ENCODE data around the gene CPSF3.

Gene CPSF3

DNA sequence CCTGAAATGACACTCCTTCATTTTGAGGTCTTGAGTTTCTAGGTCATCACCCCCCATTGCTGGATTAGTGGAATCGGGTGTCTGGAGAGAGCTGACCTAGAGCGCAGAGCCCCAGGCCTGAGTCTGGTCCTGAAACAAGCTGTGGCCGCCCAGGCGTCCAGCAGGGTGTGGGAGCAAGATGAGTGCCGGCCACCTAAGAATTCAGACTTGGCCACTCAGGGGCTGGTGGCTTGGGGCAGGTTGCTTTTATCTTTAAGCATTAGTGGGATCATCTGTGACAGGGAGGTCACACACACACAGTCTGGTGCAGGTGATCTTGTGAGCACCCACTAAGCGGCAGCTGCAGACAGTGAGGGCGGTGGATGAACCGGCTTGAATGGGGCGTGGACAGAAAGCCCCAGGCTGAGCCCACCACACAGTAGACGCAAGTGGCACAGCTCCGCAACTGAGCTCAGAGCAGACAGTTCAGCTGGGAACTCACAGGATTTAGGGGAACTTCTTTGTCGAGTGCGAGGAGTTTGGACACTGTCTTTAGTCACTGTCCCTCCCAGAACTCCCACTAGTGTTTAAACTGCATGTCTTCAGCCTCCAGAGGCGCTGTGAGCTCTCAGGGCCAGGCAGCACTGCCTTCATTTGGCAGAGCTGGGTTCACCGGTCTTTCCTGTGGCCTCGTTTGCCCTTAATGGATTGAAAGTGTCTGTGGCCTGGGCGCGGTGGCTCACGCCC, 21.6 kb upstream of the CPSF3 start:
- CTCF ChIA-PET = interaction anchor here (0.5 kb wide), 1 partner anchor 267 kb away, joined by 3 read pairs; no protein-coding TSS in a partner anchor
- DNase-seq (ENCODE audit: extremely low spot score) = peak; percentile 7
- TF ChIP-seq, protein P1, sequence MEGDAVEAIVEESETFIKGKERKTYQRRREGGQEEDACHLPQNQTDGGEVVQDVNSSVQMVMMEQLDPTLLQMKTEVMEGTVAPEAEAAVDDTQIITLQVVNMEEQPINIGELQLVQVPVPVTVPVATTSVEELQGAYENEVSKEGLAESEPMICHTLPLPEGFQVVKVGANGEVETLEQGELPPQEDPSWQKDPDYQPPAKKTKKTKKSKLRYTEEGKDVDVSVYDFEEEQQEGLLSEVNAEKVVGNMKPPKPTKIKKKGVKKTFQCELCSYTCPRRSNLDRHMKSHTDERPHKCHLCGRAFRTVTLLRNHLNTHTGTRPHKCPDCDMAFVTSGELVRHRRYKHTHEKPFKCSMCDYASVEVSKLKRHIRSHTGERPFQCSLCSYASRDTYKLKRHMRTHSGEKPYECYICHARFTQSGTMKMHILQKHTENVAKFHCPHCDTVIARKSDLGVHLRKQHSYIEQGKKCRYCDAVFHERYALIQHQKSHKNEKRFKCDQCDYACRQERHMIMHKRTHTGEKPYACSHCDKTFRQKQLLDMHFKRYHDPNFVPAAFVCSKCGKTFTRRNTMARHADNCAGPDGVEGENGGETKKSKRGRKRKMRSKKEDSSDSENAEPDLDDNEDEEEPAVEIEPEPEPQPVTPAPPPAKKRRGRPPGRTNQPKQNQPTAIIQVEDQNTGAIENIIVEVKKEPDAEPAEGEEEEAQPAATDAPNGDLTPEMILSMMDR (IDR thresholded peaks at IDR 0.05; ENCODE audit: control extremely low read depth, extremely low read depth, low read depth, missing control alignments) = no peak
- POLR2A ChIA-PET = interaction anchor here (0.5 to 0.6 kb wide), 2 partner anchors 10 to 22 kb away, joined by 3 to 6 read pairs; no protein-coding TSS in a partner anchor

DNA sequence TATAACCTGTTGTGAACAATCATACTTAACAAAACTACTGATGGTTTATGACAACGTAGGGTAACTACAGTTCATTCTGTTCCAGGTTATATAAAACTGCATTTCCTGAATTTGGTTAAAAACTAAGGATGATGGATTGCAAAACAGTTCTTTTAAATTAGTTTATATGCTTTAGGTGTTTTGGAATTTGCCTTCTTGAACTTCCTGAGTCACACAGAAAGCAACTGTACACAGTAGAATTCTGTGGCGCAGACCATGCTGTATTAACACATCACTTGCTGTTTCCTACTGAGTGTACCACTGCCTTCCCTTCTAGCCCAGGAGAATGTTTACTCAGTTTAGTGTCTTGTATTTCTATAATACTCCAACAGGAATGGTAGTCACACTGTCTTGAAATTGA, 19.5 kb upstream of the CPSF3 start:
- POLR2A ChIA-PET = no interaction called here

DNA sequence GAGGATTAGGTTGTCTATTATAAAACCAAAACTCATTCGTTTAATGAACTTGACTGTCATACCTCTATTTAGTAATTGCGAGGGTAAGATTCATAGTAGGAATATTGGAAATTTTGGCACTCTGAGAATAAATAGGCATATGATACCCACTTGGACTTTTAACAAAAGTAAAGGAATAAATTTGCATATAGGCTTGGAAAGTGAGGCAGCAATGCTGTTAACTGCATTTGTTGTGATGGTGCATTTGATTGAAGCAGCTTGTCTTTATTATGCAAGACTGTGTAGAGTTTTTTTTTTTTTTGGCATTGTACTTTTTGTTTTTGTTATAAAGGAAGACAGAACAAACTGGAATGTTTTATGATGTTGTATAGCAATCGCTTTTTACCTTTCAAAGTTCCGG, 19.0 kb upstream of the CPSF3 start:
- DNase-seq (ENCODE audit: extremely low spot score) = no peak
- ChIA-PET CTCF (no interaction called here), POLR2A (no interaction called here)

More for the DNA sequence above, 19.5 kb upstream of the CPSF3 start:
- TF ChIP-seq, protein P1 (IDR thresholded peaks at IDR 0.05; ENCODE audit: control extremely low read depth, extremely low read depth, low read depth, missing control alignments) = no peak
- no peak for DNase-seq (ENCODE audit: extremely low spot score)
- CTCF ChIA-PET = no interaction called here

DNA sequence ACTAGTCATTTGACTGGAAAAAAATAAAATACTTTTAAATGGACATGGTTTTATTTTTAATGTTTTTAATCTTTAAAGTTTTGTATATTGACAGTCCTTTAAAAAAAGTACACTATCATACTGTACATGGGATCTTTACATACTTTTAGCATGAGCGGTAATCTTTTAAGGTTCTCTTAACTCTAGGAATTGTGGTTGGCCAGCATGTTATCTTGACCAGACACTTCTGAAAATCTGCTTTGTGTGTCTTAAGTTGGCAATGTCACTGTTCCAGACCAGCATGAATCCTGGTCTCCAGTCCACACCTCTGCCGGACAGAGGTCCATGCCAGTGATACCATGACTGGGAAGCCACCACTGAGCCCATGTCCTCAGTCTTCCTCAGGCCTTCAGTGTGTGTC, 17.8 kb upstream of the CPSF3 start:
- ChIA-PET CTCF (no interaction called here), POLR2A (no interaction called here)
- no peak for DNase-seq (ENCODE audit: extremely low spot score)
- TF ChIP-seq, protein P1 (IDR thresholded peaks at IDR 0.05; ENCODE audit: control extremely low read depth, extremely low read depth, low read depth, missing control alignments) = no peak

More for the DNA sequence above, 19.0 kb upstream of the CPSF3 start:
- TF ChIP-seq, protein P1 (IDR thresholded peaks at IDR 0.05; ENCODE audit: control extremely low read depth, extremely low read depth, low read depth, missing control alignments) = no peak

DNA sequence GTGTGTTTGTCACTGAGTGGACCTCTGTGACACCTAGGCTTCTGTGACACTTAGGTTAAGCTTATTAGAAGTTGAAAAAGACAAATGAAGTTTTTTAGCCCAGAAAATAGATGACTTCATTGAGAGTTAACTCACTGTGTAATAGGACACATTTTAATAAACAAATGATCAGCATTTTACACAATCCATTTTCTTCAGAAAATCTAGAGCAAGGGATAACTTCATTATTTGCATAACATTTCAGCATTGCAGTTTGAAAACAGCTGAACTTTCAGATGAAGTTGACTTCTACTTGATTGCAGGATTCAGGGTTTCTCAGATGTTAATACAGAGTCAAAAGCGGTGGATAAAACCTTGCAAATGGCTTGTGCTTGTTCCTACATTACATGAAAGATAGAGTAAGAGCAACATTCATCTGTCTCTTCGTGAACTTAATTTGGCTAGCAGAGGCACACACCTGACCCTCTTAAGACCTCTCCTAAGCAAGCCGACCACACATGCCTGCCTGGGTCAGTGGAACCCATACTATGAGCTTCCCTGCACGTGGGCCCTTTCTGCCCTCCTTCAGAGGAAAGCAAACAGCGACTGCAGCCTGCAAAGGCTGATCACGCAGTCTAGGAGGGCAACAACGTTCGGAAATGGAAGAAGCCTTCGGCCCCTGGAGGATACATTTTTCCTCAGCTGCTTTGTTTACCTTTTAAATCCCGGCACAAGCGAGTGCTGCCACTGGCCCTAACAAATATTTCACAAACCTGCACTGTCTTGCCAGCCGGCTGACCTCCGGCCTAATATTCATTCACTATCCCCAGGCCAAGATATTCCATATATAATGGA, 16.7 kb upstream of the CPSF3 start:
- no peak for DNase-seq (ENCODE audit: extremely low spot score)
- CTCF ChIA-PET = no interaction called here
- TF ChIP-seq, protein P1 (IDR thresholded peaks at IDR 0.05; ENCODE audit: control extremely low read depth, extremely low read depth, low read depth, missing control alignments) = no peak
- POLR2A ChIA-PET = no interaction called here

DNA sequence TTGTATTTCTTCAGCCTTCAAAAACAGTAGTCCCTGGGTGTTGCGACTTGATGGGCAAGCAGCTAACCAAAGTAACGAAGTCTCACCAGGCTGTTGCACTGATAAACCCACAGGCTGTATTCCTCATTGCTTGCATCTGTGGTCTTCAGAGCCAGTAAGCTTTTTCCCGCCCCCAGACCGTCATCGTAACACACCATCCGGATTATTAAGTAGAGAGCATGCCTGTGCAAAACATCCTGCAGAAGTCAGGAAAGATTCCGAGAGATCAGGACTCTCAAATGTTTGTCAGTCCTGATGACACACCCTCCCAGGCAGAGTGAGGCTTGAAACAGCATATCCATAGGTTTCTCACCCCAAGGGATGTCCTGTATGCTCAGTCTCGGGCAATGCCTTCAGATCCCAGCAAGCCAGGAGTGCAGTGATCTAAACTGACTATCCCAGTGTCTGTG, 16.1 kb upstream of the CPSF3 start:
- ChIA-PET CTCF (no interaction called here), POLR2A (no interaction called here)
- no peak for DNase-seq (ENCODE audit: extremely low spot score)
- TF ChIP-seq, protein P1 (IDR thresholded peaks at IDR 0.05; ENCODE audit: control extremely low read depth, extremely low read depth, low read depth, missing control alignments) = no peak
